Glutamatergic neuron (in vitro differentiated cells): ENCODE data around the gene MUC5AC. TPM values are rescaled to one million over a fixed set of nuclear protein-coding genes. Genes with fewer than 3 reads are reported as not detected.
A peak's percentile ranks its signal among the peaks of the same experiment; 100 is the strongest.
"Not testable (repeated sequence)": the region's sequence is repeated elsewhere in the genome, so short reads cannot be mapped to it uniquely, and the experiment has no call there.

Experiments used
- DNase-seq: peaks from one replicate; pipeline ENCODE4 v3.0.0; 2022
- H3K27ac Mint-ChIP-seq: one replicate; pipeline ENCODE4 v1.8.0; 2020; ENCODE audit warnings: mild to moderate bottlenecking, mixed read lengths, inconsistent platforms; ENCODE audit not compliant: unreplicated experiment
- H3K27me3 Mint-ChIP-seq: one replicate; pipeline ENCODE4 v1.8.0; 2020; ENCODE audit warnings: mild to moderate bottlenecking, moderate library complexity, mixed read lengths, inconsistent platforms; ENCODE audit not compliant: unreplicated experiment
- H3K36me3 Mint-ChIP-seq: one replicate; pipeline ENCODE4 v1.8.0; 2020; ENCODE audit warnings: mild to moderate bottlenecking, mixed read lengths, inconsistent platforms; ENCODE audit not compliant: unreplicated experiment
- H3K4me1 Mint-ChIP-seq: one replicate; pipeline ENCODE4 v1.8.0; 2020; ENCODE audit warnings: mild to moderate bottlenecking, low read depth, mixed read lengths, inconsistent platforms; ENCODE audit not compliant: unreplicated experiment
- H3K4me3 Mint-ChIP-seq: one replicate; pipeline ENCODE4 v1.8.0; 2020; ENCODE audit warnings: mild to moderate bottlenecking, mixed read lengths, inconsistent platforms; ENCODE audit not compliant: unreplicated experiment
- H3K9me3 Mint-ChIP-seq: one replicate; pipeline ENCODE4 v1.8.0; 2020; ENCODE audit warnings: mild to moderate bottlenecking, moderate library complexity, mixed read lengths, inconsistent platforms; ENCODE audit not compliant: unreplicated experiment
- total RNA-seq: library from RNA; stranded (reverse); fragmentation: NEBNext Ultra II Directional; extraction: Animal tissue kit (Norgen Biotek cat#: 25700); gene quantifications from one replicate; pipeline ENCODE4 v1.2.1, GENCODE V29; 2021; ENCODE audit not compliant: unreplicated experiment
- TF ChIP-seq, protein P1 (sequence below): fragments of 200-600 bp; sonication (generic); IDR thresholded peaks from one replicate; pipeline ENCODE4 v1.5.0; 2021; ENCODE audit not compliant: partially characterized antibody, unreplicated experiment

The MUC5AC gene
- total RNA-seq, 1 donor from 2014 or later: not detected

DNA sequence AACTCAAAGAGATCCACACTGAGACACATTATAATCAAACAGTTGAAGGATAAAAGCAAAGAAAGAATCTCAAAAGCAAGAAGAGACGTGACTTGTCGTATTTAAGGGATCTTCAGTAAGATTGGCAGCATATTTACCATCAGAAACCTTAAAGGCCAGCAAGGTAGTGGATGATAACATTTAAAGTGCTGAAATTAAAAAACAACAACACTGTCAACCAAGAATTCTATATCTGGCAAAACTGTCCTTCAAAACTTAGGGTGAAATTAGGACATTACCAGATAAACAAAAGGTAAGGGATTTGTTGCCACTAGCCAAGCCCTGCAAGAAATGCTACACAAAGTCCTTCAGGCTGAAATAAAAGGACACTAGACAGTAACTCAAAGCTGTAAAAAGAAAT, 54.1 kb downstream of the MUC5AC start:
- H3K4me1 Mint-ChIP-seq: no peaks in the 10 kb centered on the region
- no peak for DNase-seq
- no peak overlapping the region for H3K27ac Mint-ChIP-seq
- TF ChIP-seq, protein P1, sequence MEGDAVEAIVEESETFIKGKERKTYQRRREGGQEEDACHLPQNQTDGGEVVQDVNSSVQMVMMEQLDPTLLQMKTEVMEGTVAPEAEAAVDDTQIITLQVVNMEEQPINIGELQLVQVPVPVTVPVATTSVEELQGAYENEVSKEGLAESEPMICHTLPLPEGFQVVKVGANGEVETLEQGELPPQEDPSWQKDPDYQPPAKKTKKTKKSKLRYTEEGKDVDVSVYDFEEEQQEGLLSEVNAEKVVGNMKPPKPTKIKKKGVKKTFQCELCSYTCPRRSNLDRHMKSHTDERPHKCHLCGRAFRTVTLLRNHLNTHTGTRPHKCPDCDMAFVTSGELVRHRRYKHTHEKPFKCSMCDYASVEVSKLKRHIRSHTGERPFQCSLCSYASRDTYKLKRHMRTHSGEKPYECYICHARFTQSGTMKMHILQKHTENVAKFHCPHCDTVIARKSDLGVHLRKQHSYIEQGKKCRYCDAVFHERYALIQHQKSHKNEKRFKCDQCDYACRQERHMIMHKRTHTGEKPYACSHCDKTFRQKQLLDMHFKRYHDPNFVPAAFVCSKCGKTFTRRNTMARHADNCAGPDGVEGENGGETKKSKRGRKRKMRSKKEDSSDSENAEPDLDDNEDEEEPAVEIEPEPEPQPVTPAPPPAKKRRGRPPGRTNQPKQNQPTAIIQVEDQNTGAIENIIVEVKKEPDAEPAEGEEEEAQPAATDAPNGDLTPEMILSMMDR: no peak
- peaks cover 14% of the 10 kb centered on the region for H3K27me3 Mint-ChIP-seq
- H3K36me3 Mint-ChIP-seq: peaks cover 33% of the 10 kb centered on the region
- H3K9me3 Mint-ChIP-seq: peaks cover 14% of the 10 kb centered on the region
- no peak overlapping the region for H3K4me3 Mint-ChIP-seq

DNA sequence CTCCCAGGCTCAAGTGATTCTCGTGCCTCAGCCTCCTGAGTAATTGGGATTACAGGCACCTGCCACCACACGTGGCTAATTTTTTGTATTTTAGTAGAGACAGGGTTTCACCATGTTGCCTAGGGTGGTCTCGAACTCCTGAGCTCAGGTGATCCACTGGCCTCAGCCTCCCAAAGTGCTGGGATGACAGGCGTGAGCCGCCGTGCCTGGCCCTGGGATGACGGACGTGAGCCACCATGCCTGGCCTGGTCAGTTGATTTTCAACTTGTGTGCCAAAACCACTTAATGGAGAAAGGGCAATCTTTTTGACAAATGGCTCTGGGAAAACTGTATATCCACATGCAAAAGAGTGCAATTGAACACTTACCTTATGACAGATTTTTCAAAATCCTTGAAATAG, 58.1 kb downstream of the MUC5AC start:
- H3K9me3 Mint-ChIP-seq: peaks cover 13% of the 10 kb centered on the region
- not testable (repeated sequence) for H3K27ac Mint-ChIP-seq, H3K27me3 Mint-ChIP-seq, H3K4me3 Mint-ChIP-seq, DNase-seq, H3K4me1 Mint-ChIP-seq
- H3K36me3 Mint-ChIP-seq: peaks cover 18% of the 10 kb centered on the region

DNA sequence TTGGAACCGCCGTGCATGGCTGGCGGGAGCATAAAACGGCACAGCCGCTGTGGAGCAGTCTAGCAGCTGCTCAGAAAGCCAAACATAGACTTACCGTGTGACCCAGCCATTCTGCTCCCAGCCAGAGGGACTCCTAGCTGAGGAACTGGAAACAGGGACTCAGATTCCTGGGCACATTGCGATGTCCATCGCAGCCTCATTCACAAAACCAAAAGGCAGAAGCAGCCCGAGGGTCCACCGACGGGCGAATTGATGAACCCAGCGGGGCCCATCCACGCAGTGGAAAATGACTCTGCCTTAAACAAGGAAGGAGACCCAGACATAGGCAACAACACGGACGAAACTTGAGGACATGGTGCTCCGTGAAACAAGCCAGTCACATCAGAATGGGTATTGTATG, 59.4 kb downstream of the MUC5AC start:
- Mint-ChIP-seq H3K4me1 (peaks cover 1% of the 10 kb centered on the region), H3K36me3 (peaks cover 13% of the 10 kb centered on the region), H3K4me3 (no peak overlapping the region), H3K27ac (no peak overlapping the region), H3K27me3 (peaks cover 12% of the 10 kb centered on the region), H3K9me3 (peaks cover 13% of the 10 kb centered on the region)
- DNase-seq: no peak
- TF ChIP-seq, protein P1: no peak

DNA sequence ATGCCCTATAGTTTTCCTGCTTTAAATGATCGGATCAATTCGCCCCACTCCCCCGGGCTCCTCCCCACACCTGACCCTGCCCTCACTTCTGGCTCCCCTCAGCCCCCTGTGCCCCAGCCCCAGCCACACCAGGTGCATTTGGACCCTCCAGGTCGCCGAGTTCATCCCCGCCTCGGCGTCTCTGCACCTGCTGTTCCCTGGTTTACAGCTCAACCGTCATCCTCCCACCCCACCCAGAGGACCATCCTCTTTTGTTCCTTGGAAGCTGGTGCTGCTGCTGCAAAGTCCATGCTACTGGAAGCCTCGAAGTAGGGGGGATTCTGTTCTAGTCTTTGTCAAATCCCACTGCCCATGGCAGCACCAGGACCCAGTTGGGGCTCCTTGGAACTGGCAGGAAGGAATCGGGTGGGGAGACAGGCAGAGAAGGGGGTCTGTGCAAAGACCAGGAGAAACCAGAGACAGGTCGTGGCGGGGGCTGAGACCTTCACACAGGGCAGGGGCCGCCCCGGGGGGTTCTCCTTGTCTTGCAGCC, 60.6 kb downstream of the MUC5AC start:
- no peak overlapping the region for H3K27ac Mint-ChIP-seq
- DNase-seq: peak; percentile 12
- peaks cover 9% of the 10 kb centered on the region for H3K36me3 Mint-ChIP-seq
- H3K9me3 Mint-ChIP-seq: peaks cover 7% of the 10 kb centered on the region
- TF ChIP-seq, protein P1: no peak
- peaks cover 1% of the 10 kb centered on the region for H3K4me1 Mint-ChIP-seq
- peaks cover 10% of the 10 kb centered on the region for H3K27me3 Mint-ChIP-seq
- H3K4me3 Mint-ChIP-seq: no peak overlapping the region

DNA sequence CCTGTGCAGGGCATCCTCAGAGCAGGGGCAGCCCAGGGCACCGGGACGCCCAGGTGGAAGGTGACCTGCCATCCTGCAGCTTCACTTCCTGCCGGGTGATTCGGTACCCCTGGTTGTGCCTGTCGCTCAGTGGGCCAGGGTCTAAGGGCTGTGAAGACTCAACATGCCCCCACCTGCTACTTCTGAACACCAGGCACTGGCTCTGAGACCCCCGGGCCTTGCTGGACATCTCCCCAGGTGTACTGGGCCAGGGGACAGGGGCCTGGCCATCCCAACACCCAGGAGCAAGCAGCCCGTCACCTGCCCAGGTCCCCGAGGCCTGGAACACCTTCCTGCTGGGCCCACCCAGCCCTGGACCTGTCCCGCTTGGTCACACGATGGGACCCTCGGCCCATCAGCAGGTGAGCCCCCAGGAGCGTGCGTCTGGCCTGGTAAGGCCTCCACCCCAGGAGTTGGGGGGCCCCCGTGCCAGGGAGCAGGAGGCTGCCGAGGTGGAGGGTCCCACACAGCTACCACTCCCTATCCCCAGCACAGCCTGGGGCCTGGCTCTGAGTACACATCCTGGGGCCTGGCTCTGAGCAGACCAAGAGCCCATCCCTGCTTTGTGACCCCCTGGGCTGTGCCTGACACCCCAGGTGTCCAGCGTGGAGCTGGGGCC, 61.2 kb downstream of the MUC5AC start:
- Mint-ChIP-seq H3K9me3 (peaks cover 7% of the 10 kb centered on the region), H3K36me3 (peaks cover 7% of the 10 kb centered on the region), H3K27ac (no peak overlapping the region), H3K4me3 (no peak overlapping the region), H3K4me1 (peaks cover 1% of the 10 kb centered on the region), H3K27me3 (peaks cover 10% of the 10 kb centered on the region)
- DNase-seq: peak; percentile 9
- TF ChIP-seq, protein P1: no peak
